ENCODE data around the gene ABCC1. TPM values are rescaled to one million over a fixed set of nuclear protein-coding genes. Genes with fewer than 3 reads are reported as not detected.
A peak's percentile ranks its signal among the peaks of the same experiment; 100 is the strongest.

ABCC1 gene
- total RNA-seq, 4 donors from 2014 or later = 19.3 to 43.7 (median 26.2) TPM

DNA sequence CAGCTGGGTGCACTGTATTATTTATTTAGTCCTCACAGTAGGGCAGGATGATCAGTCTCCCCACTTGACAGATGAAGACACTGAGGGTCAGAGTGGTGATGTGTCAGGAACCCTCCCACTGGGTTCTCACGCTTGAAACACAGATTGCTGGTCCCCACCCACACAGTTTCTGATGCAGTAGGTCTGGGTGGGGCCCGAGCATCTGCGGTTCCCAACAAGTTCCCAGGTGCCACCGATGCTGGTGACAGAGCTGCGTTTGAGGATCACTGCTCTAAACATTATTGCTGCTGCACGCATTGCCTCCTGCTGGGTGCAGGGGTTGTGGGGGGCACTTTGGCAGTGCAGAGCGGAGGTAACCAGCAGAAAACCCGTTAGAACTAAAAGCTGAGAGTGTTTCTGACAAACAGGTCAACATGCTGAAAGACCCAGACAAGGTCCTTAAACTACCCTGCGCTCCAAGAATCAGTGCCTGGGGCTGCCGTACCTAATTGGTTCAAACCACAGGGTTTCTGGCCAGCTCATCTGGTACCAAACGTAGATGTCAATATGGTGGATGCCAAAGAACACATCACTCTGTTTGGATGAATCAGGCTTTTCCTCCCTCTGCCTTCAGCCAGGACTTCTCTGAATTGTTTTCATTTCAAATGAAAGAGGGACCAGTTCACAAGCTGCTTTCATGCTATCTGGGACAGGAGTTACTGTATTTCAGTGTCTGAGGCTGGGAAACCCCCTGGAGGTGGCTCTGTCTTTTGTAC, 76.0 kb downstream of the ABCC1 start:
- in situ Hi-C loops (cut with MboI; ENCODE audit: low sequenced_read_pairs in 4 of 4) = loop anchor here in 1 of 4 donors (10.0 kb wide), 1 partner anchor 71 kb away; no protein-coding TSS in a partner anchor
- Histone ChIP-seq H3K27me3 (no peaks in the 10 kb centered on the region), H3K36me3 (no peaks in the 10 kb centered on the region), H3K4me1 (peaks cover 35 to 81% of the 10 kb centered on the region in 2 donors), H3K9me3 (no peaks in the 10 kb centered on the region), H3K4me3 (no peak overlapping the region), H3K27ac (peak overlapping the region; percentile 81 to 95 (median 88))
- DNase-seq (no peak), ATAC-seq (peak in 1 of 2 donors; percentile 67)
- TF ChIP-seq, protein P1, sequence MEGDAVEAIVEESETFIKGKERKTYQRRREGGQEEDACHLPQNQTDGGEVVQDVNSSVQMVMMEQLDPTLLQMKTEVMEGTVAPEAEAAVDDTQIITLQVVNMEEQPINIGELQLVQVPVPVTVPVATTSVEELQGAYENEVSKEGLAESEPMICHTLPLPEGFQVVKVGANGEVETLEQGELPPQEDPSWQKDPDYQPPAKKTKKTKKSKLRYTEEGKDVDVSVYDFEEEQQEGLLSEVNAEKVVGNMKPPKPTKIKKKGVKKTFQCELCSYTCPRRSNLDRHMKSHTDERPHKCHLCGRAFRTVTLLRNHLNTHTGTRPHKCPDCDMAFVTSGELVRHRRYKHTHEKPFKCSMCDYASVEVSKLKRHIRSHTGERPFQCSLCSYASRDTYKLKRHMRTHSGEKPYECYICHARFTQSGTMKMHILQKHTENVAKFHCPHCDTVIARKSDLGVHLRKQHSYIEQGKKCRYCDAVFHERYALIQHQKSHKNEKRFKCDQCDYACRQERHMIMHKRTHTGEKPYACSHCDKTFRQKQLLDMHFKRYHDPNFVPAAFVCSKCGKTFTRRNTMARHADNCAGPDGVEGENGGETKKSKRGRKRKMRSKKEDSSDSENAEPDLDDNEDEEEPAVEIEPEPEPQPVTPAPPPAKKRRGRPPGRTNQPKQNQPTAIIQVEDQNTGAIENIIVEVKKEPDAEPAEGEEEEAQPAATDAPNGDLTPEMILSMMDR (IDR thresholded peaks at IDR 0.05 in 4 of 5, conservative IDR thresholded peaks at IDR 0.05 in 1 of 5) = no peak
- no peak for TF ChIP-seq POLR2A (IDR thresholded peaks at IDR 0.05)
- intact Hi-C loops (cut with DNase I; ENCODE audit: low total_unique reads) = no loop called here

DNA sequence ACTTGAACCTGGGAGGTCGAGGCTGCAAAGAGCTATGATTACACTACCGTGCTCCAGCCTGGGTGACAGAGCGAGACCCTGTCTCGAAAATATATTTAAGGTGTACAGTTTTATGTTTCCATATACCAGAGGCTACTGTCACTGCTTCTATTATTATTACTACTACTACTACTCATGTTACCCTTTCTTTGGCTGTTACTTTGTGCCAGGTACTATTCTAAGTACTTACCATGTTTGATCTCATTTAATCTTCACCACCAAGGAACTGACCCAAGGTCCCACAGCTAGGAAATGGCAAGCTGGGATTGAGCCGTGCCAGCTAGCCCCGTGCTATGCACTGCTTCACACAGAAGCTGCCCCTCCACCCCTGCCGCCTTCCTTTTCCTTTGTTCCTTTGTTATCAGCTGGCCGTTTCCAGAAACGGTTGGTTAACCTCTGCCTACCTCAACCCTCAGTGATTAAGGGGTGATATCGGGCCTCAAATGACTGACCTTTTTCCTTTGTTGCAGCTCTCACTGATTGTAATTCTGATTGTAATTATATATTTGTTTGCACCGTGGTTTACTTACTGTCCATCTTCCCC, 78.4 kb downstream of the ABCC1 start:
- no peak overlapping the region for H3K4me3 ChIP-seq
- ATAC-seq (peak; percentile 51 to 73), DNase-seq (peak in 1 of 2 donors; percentile 48)
- no peak for TF ChIP-seq POLR2A (IDR thresholded peaks at IDR 0.05)
- TF ChIP-seq, protein P1 (IDR thresholded peaks at IDR 0.05 in 4 of 5, conservative IDR thresholded peaks at IDR 0.05 in 1 of 5) = no peak
- no peaks in the 10 kb centered on the region for H3K27me3 ChIP-seq
- peak overlapping the region; percentile 47 to 95 (median 86) for H3K27ac ChIP-seq
- no peaks in the 10 kb centered on the region for H3K36me3 ChIP-seq
- H3K4me1 ChIP-seq = peaks cover 16 to 58% of the 10 kb centered on the region in 2 donors
- no peaks in the 10 kb centered on the region for H3K9me3 ChIP-seq
- in situ Hi-C loops (cut with MboI; ENCODE audit: low sequenced_read_pairs in 4 of 4) (loop anchor here in 1 of 4 donors (10.0 kb wide), 1 partner anchor 73 kb away; no protein-coding TSS in a partner anchor), intact Hi-C loops (cut with DNase I; ENCODE audit: low total_unique reads) (no loop called here)

DNA sequence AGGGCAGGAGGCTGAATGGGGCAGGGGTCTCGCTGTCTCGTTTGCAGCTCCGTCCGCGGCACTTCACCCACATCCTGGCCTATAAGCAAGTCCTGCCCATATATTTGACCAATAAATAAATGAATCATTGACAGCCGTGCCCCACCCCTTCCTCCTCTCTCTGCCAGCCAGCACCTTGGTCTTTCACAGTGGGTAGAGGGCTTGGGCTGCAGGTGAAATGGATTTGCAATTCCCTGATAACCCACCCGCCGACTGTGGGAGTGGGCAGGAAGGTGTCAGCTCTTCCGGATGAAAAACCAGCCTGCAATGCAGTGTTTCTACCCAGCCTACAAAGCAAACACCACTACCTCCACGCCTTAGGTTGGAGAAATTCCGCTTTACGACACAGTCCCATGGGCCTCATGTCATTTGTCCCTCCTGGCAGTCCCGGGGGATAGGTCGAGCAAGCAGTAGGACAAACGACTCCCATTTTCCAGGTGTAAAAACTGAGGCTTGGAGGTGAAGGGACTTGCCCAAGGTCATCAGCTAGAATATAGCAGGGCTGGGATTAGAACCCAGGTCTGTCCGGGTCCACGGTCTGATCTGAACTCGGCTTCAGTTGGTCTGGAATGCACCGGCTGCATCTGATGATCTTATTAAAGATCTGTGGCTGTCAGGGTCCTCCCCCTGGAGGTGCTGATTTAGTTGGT, 79.0 kb downstream of the ABCC1 start:
- peaks cover 13 to 52% of the 10 kb centered on the region in 2 donors for H3K4me1 ChIP-seq
- peaks cover 0 to 2% of the 10 kb centered on the region in 2 donors for H3K36me3 ChIP-seq
- TF ChIP-seq, protein P1 (IDR thresholded peaks at IDR 0.05 in 4 of 5, conservative IDR thresholded peaks at IDR 0.05 in 1 of 5) = no peak
- TF ChIP-seq POLR2A (IDR thresholded peaks at IDR 0.05) = no peak
- no peak for DNase-seq
- in situ Hi-C loops (cut with MboI; ENCODE audit: low sequenced_read_pairs in 4 of 4) (loop anchor here in 1 of 4 donors (10.0 kb wide), 1 partner anchor 74 kb away; no protein-coding TSS in a partner anchor), intact Hi-C loops (cut with DNase I; ENCODE audit: low total_unique reads) (no loop called here)
- no peaks in the 10 kb centered on the region for H3K27me3 ChIP-seq
- peak overlapping the region in 3 of 4 donors; percentile 81 to 95 (median 92) for H3K27ac ChIP-seq
- H3K9me3 ChIP-seq = no peaks in the 10 kb centered on the region
- ATAC-seq = no peak
- H3K4me3 ChIP-seq = no peak overlapping the region

DNA sequence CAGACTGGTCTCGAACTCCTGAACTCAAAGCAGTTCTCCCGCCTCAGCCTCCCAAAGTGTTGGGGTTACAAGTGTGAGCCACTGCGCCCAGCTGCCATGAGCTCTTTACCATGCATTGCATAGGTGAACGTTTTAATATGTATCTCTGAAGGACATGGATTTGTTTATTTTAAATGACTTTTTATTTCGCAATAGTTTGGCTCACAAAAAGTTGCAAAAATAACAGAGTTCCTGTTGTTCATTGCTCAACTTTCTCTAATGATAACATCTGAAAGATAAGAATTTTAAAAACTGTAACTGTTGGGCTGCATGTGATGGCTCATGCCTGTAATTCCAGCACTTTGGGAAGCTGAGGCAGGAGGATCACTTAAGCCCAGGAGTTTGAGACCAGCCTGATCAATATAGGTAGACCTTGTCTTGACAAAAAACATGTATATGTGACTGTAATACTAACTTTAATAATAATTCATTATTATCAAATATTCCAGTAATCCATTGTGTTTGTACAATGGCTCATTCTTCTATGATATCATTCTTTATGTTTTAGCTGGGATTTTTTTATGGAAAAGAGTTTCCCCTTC, 80.1 kb downstream of the ABCC1 start:
- Histone ChIP-seq H3K36me3 (peaks cover 0 to 3% of the 10 kb centered on the region in 2 donors), H3K9me3 (no peaks in the 10 kb centered on the region), H3K27me3 (no peaks in the 10 kb centered on the region), H3K4me3 (no peak overlapping the region), H3K27ac (peak overlapping the region in 2 of 4 donors; percentile 92 to 95), H3K4me1 (peaks cover 13 to 46% of the 10 kb centered on the region in 2 donors)
- intact Hi-C loops (cut with DNase I; ENCODE audit: low total_unique reads) = no loop called here
- in situ Hi-C loops (cut with MboI; ENCODE audit: low sequenced_read_pairs in 4 of 4) = loop anchor here in 1 of 4 donors (10.0 kb wide), 1 partner anchor 75 kb away; no protein-coding TSS in a partner anchor
- no peak for TF ChIP-seq POLR2A (IDR thresholded peaks at IDR 0.05)
- TF ChIP-seq, protein P1 (IDR thresholded peaks at IDR 0.05 in 4 of 5, conservative IDR thresholded peaks at IDR 0.05 in 1 of 5) = no peak
- DNase-seq (no peak), ATAC-seq (no peak)
